Suprapubic skin (tissue), 4 donors: ENCODE measurements around the gene DLGAP4. TPM values are rescaled to one million over a fixed set of nuclear protein-coding genes. Genes with fewer than 3 reads are reported as not detected.

Experiments used
- DNase-seq, 2 donors: peaks; one replicate each; pipeline ENCODE4 v3.0.0-alpha.2; 2019; ENCODE audit warnings: low spot score in 2 of 2
- H3K27ac ChIP-seq: fragments of 200-600 bp; sonication (generic); one replicate; pipeline ENCODE4 v1.5.1; 2019
- H3K27me3 ChIP-seq: fragments of 200-600 bp; sonication (generic); one replicate; pipeline ENCODE4 v1.5.1; 2019
- H3K36me3 ChIP-seq: fragments of 200-600 bp; sonication (generic); one replicate; pipeline ENCODE4 v1.5.1; 2019
- H3K4me1 ChIP-seq: fragments of 200-600 bp; sonication (generic); one replicate; pipeline ENCODE4 v1.5.1; 2019
- H3K4me3 ChIP-seq: fragments of 200-600 bp; sonication (generic); one replicate; pipeline ENCODE4 v1.5.1; 2019; ENCODE audit warnings: mild to moderate bottlenecking
- H3K9me3 ChIP-seq: fragments of 200-600 bp; sonication (generic); one replicate; pipeline ENCODE4 v1.5.1; 2019
- EP300 ChIP-seq: sonication (generic); formaldehyde crosslinking; IDR thresholded peaks from one replicate; pipeline ENCODE4 v1.6.1; 2017; ENCODE audit warnings: antibody characterized with exemption
- POLR2A ChIP-seq, 2 donors: fragments of 450-650 bp; IDR thresholded peaks; one replicate each; pipeline ENCODE4 v1.6.1; 2017; ENCODE audit warnings: antibody characterized with exemption in 2 of 2, mild to moderate bottlenecking in 2 of 2, moderate library complexity in 2 of 2
- POLR2AphosphoS5 ChIP-seq, 3 donors: sonication (generic); formaldehyde crosslinking; IDR thresholded peaks; one replicate each; pipeline ENCODE4 v1.6.1; 2017; ENCODE audit warnings: antibody characterized with exemption in 3 of 3
- WGBS: methylation state at CpG from one replicate; pipeline ENCODE4 v1.1.5; 2018; 5-methylcytosine and 5-hydroxymethylcytosine counted together
- total RNA-seq, 4 donors: library from RNA; depleted of rRNA; stranded (reverse); fragments of >200 nt; gene quantifications; one replicate each; pipeline ENCODE4 v1.1.0, GENCODE V29; 2016
- TF ChIP-seq, protein P1 (sequence below), 2 donors: fragments of 200-600 bp in 1 of 2; fragments of 450-650 bp in 1 of 2; sonication (generic) in 1 of 2; IDR thresholded peaks; one replicate each; pipeline ENCODE4 v1.5.1; 2016 to 2019; ENCODE audit warnings: antibody characterized with exemption in 2 of 2, mild to moderate bottlenecking in 1 of 2, moderate library complexity in 1 of 2

DLGAP4 gene
- total RNA-seq, 4 donors from 2014 or later, result 69.5 to 120 (median 96.8) TPM

- H3K27me3 ChIP-seq, result peaks cover 11% of the 10 kb centered on the region
- TF ChIP-seq POLR2AphosphoS5 (IDR thresholded peaks at IDR 0.05) (no peak), EP300 (no peak), POLR2A (IDR thresholded peaks at IDR 0.05) (no peak)
- TF ChIP-seq, protein P1, sequence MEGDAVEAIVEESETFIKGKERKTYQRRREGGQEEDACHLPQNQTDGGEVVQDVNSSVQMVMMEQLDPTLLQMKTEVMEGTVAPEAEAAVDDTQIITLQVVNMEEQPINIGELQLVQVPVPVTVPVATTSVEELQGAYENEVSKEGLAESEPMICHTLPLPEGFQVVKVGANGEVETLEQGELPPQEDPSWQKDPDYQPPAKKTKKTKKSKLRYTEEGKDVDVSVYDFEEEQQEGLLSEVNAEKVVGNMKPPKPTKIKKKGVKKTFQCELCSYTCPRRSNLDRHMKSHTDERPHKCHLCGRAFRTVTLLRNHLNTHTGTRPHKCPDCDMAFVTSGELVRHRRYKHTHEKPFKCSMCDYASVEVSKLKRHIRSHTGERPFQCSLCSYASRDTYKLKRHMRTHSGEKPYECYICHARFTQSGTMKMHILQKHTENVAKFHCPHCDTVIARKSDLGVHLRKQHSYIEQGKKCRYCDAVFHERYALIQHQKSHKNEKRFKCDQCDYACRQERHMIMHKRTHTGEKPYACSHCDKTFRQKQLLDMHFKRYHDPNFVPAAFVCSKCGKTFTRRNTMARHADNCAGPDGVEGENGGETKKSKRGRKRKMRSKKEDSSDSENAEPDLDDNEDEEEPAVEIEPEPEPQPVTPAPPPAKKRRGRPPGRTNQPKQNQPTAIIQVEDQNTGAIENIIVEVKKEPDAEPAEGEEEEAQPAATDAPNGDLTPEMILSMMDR (IDR thresholded peaks at IDR 0.05), result no peak
- 65% methylated on average over 4 of the region's 8 CpGs for WGBS
- DNase-seq, result no peak
- H3K9me3 ChIP-seq, result no peaks in the 10 kb centered on the region
- H3K4me3 ChIP-seq, result no peak overlapping the region
- no peaks in the 10 kb centered on the region for H3K36me3 ChIP-seq
- H3K4me1 ChIP-seq, result no peaks in the 10 kb centered on the region
- no peak overlapping the region for H3K27ac ChIP-seq
Measured at GRCh38 chr20:36320261-36320897, 14.2 kb downstream of the DLGAP4 start.

DNA sequence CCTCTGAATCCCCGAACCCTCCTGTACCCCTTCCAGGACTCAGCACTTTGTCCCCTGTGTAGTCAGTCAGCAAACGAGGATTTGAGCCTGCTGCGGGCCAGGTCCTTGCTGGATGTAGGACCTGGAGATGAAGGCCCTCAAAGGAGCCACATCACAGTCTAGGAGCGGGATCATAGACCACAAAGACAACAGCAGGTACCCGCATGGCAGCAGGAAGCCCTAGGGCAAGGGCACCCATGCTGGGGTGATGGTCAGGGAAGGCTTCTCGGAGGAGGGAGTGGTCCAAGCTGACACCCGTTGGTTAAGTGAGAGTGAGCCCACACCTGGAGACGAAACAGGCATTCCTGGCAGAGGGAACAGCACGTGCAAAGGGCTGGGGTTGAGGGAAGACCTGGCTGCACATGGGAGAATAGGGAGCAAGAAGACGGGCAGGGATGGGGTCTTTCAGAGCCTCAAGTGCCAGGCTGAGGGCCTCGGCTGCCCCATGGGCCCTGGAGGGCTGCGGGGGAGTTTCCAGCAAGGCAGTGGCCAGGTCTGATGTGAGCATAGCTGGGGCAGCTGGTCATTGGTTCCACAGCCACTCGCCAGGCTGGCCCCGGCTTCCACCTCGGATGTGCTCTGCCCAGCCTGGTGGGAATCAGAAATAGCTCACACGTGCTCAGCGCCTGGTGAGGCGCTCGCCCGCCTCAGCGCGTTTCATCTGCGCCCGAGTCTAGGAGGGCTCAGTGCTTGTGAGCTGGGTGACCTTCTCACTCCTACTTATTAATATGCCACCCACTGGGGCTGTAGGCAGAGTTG is 15.0 kb downstream of the DLGAP4 start:
- TF ChIP-seq POLR2AphosphoS5 (IDR thresholded peaks at IDR 0.05) (no peak), POLR2A (IDR thresholded peaks at IDR 0.05) (no peak), EP300 (no peak)
- TF ChIP-seq, protein P1 (IDR thresholded peaks at IDR 0.05), result no peak
- no peak overlapping the region for H3K4me3 ChIP-seq
- WGBS, result 82% methylated on average over 16 of the region's 24 CpGs

GRCh38 chr20:36322131-36322530 is 16.0 kb downstream of the DLGAP4 start:
- no peak for DNase-seq
- WGBS, result 73% methylated on average over 5 of the region's 5 CpGs
- peaks cover 8% of the 10 kb centered on the region for H3K9me3 ChIP-seq
- TF ChIP-seq POLR2A (IDR thresholded peaks at IDR 0.05) (no peak), EP300 (no peak), POLR2AphosphoS5 (IDR thresholded peaks at IDR 0.05) (no peak)
- TF ChIP-seq, protein P1 (IDR thresholded peaks at IDR 0.05), result no peak
- H3K4me1 ChIP-seq, result no peaks in the 10 kb centered on the region
- H3K4me3 ChIP-seq, result no peak overlapping the region
- no peaks in the 10 kb centered on the region for H3K36me3 ChIP-seq
- H3K27me3 ChIP-seq, result peaks cover 11% of the 10 kb centered on the region
- no peak overlapping the region for H3K27ac ChIP-seq

More for the DNA sequence above, 15.0 kb downstream of the DLGAP4 start:
- peaks cover 7% of the 10 kb centered on the region for H3K9me3 ChIP-seq
- DNase-seq, result no peak
- no peaks in the 10 kb centered on the region for H3K36me3 ChIP-seq
- peaks cover 11% of the 10 kb centered on the region for H3K27me3 ChIP-seq
- H3K27ac ChIP-seq, result no peak overlapping the region
- H3K4me1 ChIP-seq, result no peaks in the 10 kb centered on the region

GRCh38 chr20:36330091-36330490 is 24.0 kb downstream of the DLGAP4 start:
- H3K4me1 ChIP-seq, result no peaks in the 10 kb centered on the region
- no peak overlapping the region for H3K4me3 ChIP-seq
- H3K36me3 ChIP-seq, result no peaks in the 10 kb centered on the region
- WGBS, result 79% methylated on average over 5 of the region's 5 CpGs
- no peak for DNase-seq
- TF ChIP-seq EP300 (no peak), POLR2A (IDR thresholded peaks at IDR 0.05) (no peak), POLR2AphosphoS5 (IDR thresholded peaks at IDR 0.05) (no peak)
- TF ChIP-seq, protein P1 (IDR thresholded peaks at IDR 0.05), result no peak
- H3K27me3 ChIP-seq, result peaks cover 39% of the 10 kb centered on the region
- H3K27ac ChIP-seq, result no peak overlapping the region
- H3K9me3 ChIP-seq, result peaks cover 8% of the 10 kb centered on the region

- Histone ChIP-seq H3K4me3 (no peak overlapping the region), H3K4me1 (no peaks in the 10 kb centered on the region), H3K9me3 (no peaks in the 10 kb centered on the region), H3K27ac (no peak overlapping the region), H3K27me3 (peaks cover 49% of the 10 kb centered on the region), H3K36me3 (no peaks in the 10 kb centered on the region)
- WGBS, result 18% methylated on average over 7 of the region's 7 CpGs
- TF ChIP-seq, protein P1 (IDR thresholded peaks at IDR 0.05), result no peak
- TF ChIP-seq EP300 (no peak), POLR2AphosphoS5 (IDR thresholded peaks at IDR 0.05) (no peak), POLR2A (IDR thresholded peaks at IDR 0.05) (no peak)
- no peak for DNase-seq
Measured at GRCh38 chr20:36331209-36331608, 25.1 kb downstream of the DLGAP4 start.
